CD4-positive, CD25-positive, alpha-beta regulatory T cell (primary cell): Measurements from ENCODE around the gene PKDCC. TPM values are rescaled to one million over a fixed set of nuclear protein-coding genes. Genes with fewer than 3 reads are reported as not detected.

Source experiments
- ATAC-seq, 2 donors: fragments of 150-1000 bp; cut with Tn5 transposase; one replicate each; pipeline ENCODE4 v1.10.0; 2021; ENCODE audit warnings: low read depth in 2 of 2, moderate number of reproducible peaks in 2 of 2, moderate library complexity in 1 of 2
- DNase-seq, 3 donors: peaks; one replicate each; pipeline versions ENCODE4 v3.0.0 to v3.0.0-alpha.2; 2012 to 2022; ENCODE audit warnings: mixed read lengths in 1 of 3
- H3K27ac ChIP-seq: one replicate; pipeline ENCODE4 v1.7.0; 2013; ENCODE audit warnings: mild to moderate bottlenecking, low read length; ENCODE audit not compliant: insufficient read depth, poor library complexity, severe bottlenecking
- H3K27me3 ChIP-seq: one replicate; pipeline ENCODE4 v1.7.0; 2013; ENCODE audit warnings: low read length; ENCODE audit not compliant: control insufficient read depth, insufficient read depth
- H3K36me3 ChIP-seq: one replicate; pipeline ENCODE4 v1.7.0; 2013; ENCODE audit warnings: mild to moderate bottlenecking, low read length, moderate library complexity; ENCODE audit not compliant: control insufficient read depth, insufficient read depth
- H3K4me1 ChIP-seq: 2 replicates; pipeline ENCODE4 v1.7.0; 2013; ENCODE audit warnings: mild to moderate bottlenecking, low read length; ENCODE audit not compliant: insufficient read depth, control insufficient read depth, poor library complexity, severe bottlenecking
- H3K4me3 ChIP-seq: one replicate; pipeline ENCODE4 v1.7.0; 2013; ENCODE audit warnings: low read depth, mild to moderate bottlenecking, low read length, moderate library complexity
- H3K9me3 ChIP-seq, 2 experiments: 1 replicate in 1 of 2; 2 replicates in 1 of 2; pipeline ENCODE4 v1.7.0; 2013; ENCODE audit warnings: low read length in 2 of 2, mild to moderate bottlenecking in 1 of 2, moderate library complexity in 1 of 2; ENCODE audit not compliant: control insufficient read depth in 2 of 2
- H3K27ac Mint-ChIP-seq, 3 donors: one replicate each; pipeline ENCODE4 v1.8.0; 2020 to 2022; ENCODE audit warnings: mild to moderate bottlenecking in 3 of 3, mixed read lengths in 3 of 3, moderate library complexity in 2 of 3
- H3K27me3 Mint-ChIP-seq: one replicate; pipeline ENCODE4 v1.8.0; 2022; ENCODE audit warnings: mild to moderate bottlenecking, mixed read lengths
- H3K36me3 Mint-ChIP-seq: one replicate; pipeline ENCODE4 v1.8.0; 2020; ENCODE audit warnings: mixed read lengths
- H3K4me1 Mint-ChIP-seq, 4 donors: one replicate each; pipeline ENCODE4 v1.8.0; 2020 to 2022; ENCODE audit warnings: mixed read lengths in 4 of 4, mild to moderate bottlenecking in 1 of 4
- H3K4me3 Mint-ChIP-seq, 4 donors: one replicate each; pipeline ENCODE4 v1.8.0; 2020 to 2022; ENCODE audit warnings: mild to moderate bottlenecking in 4 of 4, mixed read lengths in 4 of 4, moderate library complexity in 3 of 4
- H3K9me3 Mint-ChIP-seq, 7 donors: one replicate each; pipeline ENCODE4 v1.8.0; 2020 to 2022; ENCODE audit warnings: mixed read lengths in 7 of 7, mild to moderate bottlenecking in 3 of 7, moderate library complexity in 2 of 7
- polyA plus RNA-seq, 4 donors: library from polyadenylated mRNA; unstranded; fragments of 300-500 nt; fragmentation: Illumina TruSeq; gene quantifications; one replicate each; pipeline ENCODE4 v1.2.3, GENCODE V29; 2021
- total RNA-seq: library from RNA; stranded (reverse); gene quantifications from one replicate; pipeline ENCODE4 v1.2.3, GENCODE V29; 2022

The PKDCC gene
- total and polyA plus RNA-seq, 5 donors from 2014 or later = not detected

- H3K36me3 Mint-ChIP-seq = no peaks in the 10 kb centered on the region
- peaks cover 45% of the 10 kb centered on the region for H3K27me3 Mint-ChIP-seq
- ATAC-seq (no peak), DNase-seq (no peak)
- H3K4me3 Mint-ChIP-seq = no peak overlapping the region
- Histone ChIP-seq H3K27me3 (peaks cover 7% of the 10 kb centered on the region), H3K36me3 (no peaks in the 10 kb centered on the region), H3K9me3 (no peaks in the 10 kb centered on the region), H3K27ac (no peak overlapping the region), H3K4me1 (peaks cover 10% of the 10 kb centered on the region), H3K4me3 (no peak overlapping the region)
- H3K27ac Mint-ChIP-seq = no peak overlapping the region
- H3K9me3 Mint-ChIP-seq = no peaks in the 10 kb centered on the region
- peaks cover 0 to 9% (median 2%) of the 10 kb centered on the region in 4 donors for H3K4me1 Mint-ChIP-seq
Observed at GRCh38 chr2:42051543-42052235, 3.9 kb downstream of the PKDCC start.

GRCh38 chr2:42052702-42053481, 5.1 kb downstream of the PKDCC start:
- ATAC-seq = no peak
- Histone ChIP-seq H3K4me1 (peaks cover 3% of the 10 kb centered on the region), H3K36me3 (no peaks in the 10 kb centered on the region), H3K4me3 (no peak overlapping the region), H3K27me3 (peaks cover 10% of the 10 kb centered on the region), H3K27ac (no peak overlapping the region), H3K9me3 (no peaks in the 10 kb centered on the region)
- no peak for DNase-seq
- H3K36me3 Mint-ChIP-seq = no peaks in the 10 kb centered on the region
- no peak overlapping the region for H3K27ac Mint-ChIP-seq
- peaks cover 0 to 5% (median 0%) of the 10 kb centered on the region in 4 donors for H3K4me1 Mint-ChIP-seq
- H3K27me3 Mint-ChIP-seq = peaks cover 45% of the 10 kb centered on the region
- H3K4me3 Mint-ChIP-seq = no peak overlapping the region
- H3K9me3 Mint-ChIP-seq = no peaks in the 10 kb centered on the region

GRCh38 chr2:42053482-42053790, 5.6 kb downstream of the PKDCC start:
- Histone ChIP-seq H3K27me3 (peaks cover 11% of the 10 kb centered on the region), H3K4me1 (peaks cover 3% of the 10 kb centered on the region), H3K9me3 (no peaks in the 10 kb centered on the region), H3K36me3 (no peaks in the 10 kb centered on the region), H3K4me3 (no peak overlapping the region), H3K27ac (no peak overlapping the region)
- ATAC-seq = no peak
- Mint-ChIP-seq H3K27me3 (peaks cover 46% of the 10 kb centered on the region), H3K4me1 (peaks cover 0 to 5% (median 0%) of the 10 kb centered on the region in 4 donors), H3K4me3 (no peak overlapping the region), H3K9me3 (no peaks in the 10 kb centered on the region), H3K27ac (no peak overlapping the region), H3K36me3 (no peaks in the 10 kb centered on the region)
- no peak for DNase-seq

GRCh38 chr2:42053791-42054701, 6.2 kb downstream of the PKDCC start:
- Histone ChIP-seq H3K27me3 (peaks cover 13% of the 10 kb centered on the region), H3K4me3 (no peak overlapping the region), H3K27ac (no peak overlapping the region), H3K36me3 (no peaks in the 10 kb centered on the region), H3K9me3 (no peaks in the 10 kb centered on the region), H3K4me1 (no peaks in the 10 kb centered on the region)
- H3K9me3 Mint-ChIP-seq = no peaks in the 10 kb centered on the region
- H3K27me3 Mint-ChIP-seq = peaks cover 46% of the 10 kb centered on the region
- H3K36me3 Mint-ChIP-seq = no peaks in the 10 kb centered on the region
- no peaks in the 10 kb centered on the region for H3K4me1 Mint-ChIP-seq
- no peak for ATAC-seq
- DNase-seq = no peak
- H3K4me3 Mint-ChIP-seq = no peak overlapping the region
- no peak overlapping the region for H3K27ac Mint-ChIP-seq

- Histone ChIP-seq H3K27me3 (peaks cover 8% of the 10 kb centered on the region), H3K36me3 (no peaks in the 10 kb centered on the region), H3K4me3 (no peak overlapping the region), H3K27ac (no peak overlapping the region), H3K9me3 (no peaks in the 10 kb centered on the region), H3K4me1 (no peaks in the 10 kb centered on the region)
- H3K27ac Mint-ChIP-seq = no peak overlapping the region
- H3K4me3 Mint-ChIP-seq = no peak overlapping the region
- ATAC-seq (no peak), DNase-seq (no peak)
- no peaks in the 10 kb centered on the region for H3K4me1 Mint-ChIP-seq
- H3K36me3 Mint-ChIP-seq = no peaks in the 10 kb centered on the region
- peaks cover 38% of the 10 kb centered on the region for H3K27me3 Mint-ChIP-seq
- no peaks in the 10 kb centered on the region for H3K9me3 Mint-ChIP-seq
Observed at GRCh38 chr2:42054714-42055430, 7.1 kb downstream of the PKDCC start.

GRCh38 chr2:42055573-42056514, 8.0 kb downstream of the PKDCC start:
- Histone ChIP-seq H3K36me3 (no peaks in the 10 kb centered on the region), H3K27ac (no peak overlapping the region), H3K9me3 (no peaks in the 10 kb centered on the region), H3K4me3 (no peak overlapping the region), H3K4me1 (no peaks in the 10 kb centered on the region), H3K27me3 (peaks cover 8% of the 10 kb centered on the region)
- no peaks in the 10 kb centered on the region for H3K36me3 Mint-ChIP-seq
- H3K27ac Mint-ChIP-seq = no peak overlapping the region
- peaks cover 0 to 1% (median 0%) of the 10 kb centered on the region in 7 donors for H3K9me3 Mint-ChIP-seq
- DNase-seq (no peak), ATAC-seq (no peak)
- H3K4me1 Mint-ChIP-seq = no peaks in the 10 kb centered on the region
- no peak overlapping the region for H3K4me3 Mint-ChIP-seq
- peaks cover 28% of the 10 kb centered on the region for H3K27me3 Mint-ChIP-seq
